Colonic mucosa (tissue), 4 donors: Measurements from ENCODE around the gene TCF7L2. TPM values are rescaled to one million over a fixed set of nuclear protein-coding genes. Genes with fewer than 3 reads are reported as not detected.

ENCODE experiments used
- DNase-seq: peaks from one replicate; pipeline ENCODE4 v3.0.0-alpha.2; 2020
- H3K27ac ChIP-seq: fragments of 200-600 bp; one replicate; pipeline ENCODE4 v1.8.0; 2021
- H3K27me3 ChIP-seq: fragments of 200-600 bp; one replicate; pipeline ENCODE4 v1.8.0; 2021
- H3K36me3 ChIP-seq: fragments of 200-600 bp; one replicate; pipeline ENCODE4 v1.8.0; 2021
- H3K4me1 ChIP-seq: fragments of 200-600 bp; one replicate; pipeline ENCODE4 v1.8.0; 2021; ENCODE audit warnings: mild to moderate bottlenecking
- H3K4me3 ChIP-seq: fragments of 200-600 bp; one replicate; pipeline ENCODE4 v1.8.0; 2021
- H3K9ac ChIP-seq, 2 donors: one replicate each; pipeline ENCODE4 v1.7.0; 2013; ENCODE audit warnings: control low read depth in 2 of 2, low read depth in 2 of 2, low read length in 2 of 2
- H3K9me3 ChIP-seq: fragments of 200-600 bp; one replicate; pipeline ENCODE4 v1.8.0; 2021
- intact Hi-C: fragments of 100-400 bp; cut with DNase I; formaldehyde crosslinking; loops from one replicate; pipeline ENCODE4 v1.14.1; 2022
- total RNA-seq, 2 donors: library from RNA; stranded (reverse); fragmentation: NEBNext Ultra II Directional in 1 of 2; extraction: Animal tissue kit (Norgen Biotek cat#: 25700) in 1 of 2; gene quantifications; one replicate each; pipeline ENCODE4 v1.2.1, GENCODE V29; 2021
- TF ChIP-seq, protein P1 (sequence below): fragments of 200-600 bp; IDR thresholded peaks from one replicate; pipeline ENCODE4 v1.8.0; 2022; ENCODE audit warnings: antibody characterized with exemption, mild to moderate bottlenecking
- donor health status: healthy.
- donor health status: DM: no; HTN: no; CAD: no.
- donor health status: DM: no; HTN: no; CAD: no.

Gene TCF7L2
- total RNA-seq, 2 donors from 2014 or later: 65.1 to 98.9 TPM

- TF ChIP-seq, protein P1, sequence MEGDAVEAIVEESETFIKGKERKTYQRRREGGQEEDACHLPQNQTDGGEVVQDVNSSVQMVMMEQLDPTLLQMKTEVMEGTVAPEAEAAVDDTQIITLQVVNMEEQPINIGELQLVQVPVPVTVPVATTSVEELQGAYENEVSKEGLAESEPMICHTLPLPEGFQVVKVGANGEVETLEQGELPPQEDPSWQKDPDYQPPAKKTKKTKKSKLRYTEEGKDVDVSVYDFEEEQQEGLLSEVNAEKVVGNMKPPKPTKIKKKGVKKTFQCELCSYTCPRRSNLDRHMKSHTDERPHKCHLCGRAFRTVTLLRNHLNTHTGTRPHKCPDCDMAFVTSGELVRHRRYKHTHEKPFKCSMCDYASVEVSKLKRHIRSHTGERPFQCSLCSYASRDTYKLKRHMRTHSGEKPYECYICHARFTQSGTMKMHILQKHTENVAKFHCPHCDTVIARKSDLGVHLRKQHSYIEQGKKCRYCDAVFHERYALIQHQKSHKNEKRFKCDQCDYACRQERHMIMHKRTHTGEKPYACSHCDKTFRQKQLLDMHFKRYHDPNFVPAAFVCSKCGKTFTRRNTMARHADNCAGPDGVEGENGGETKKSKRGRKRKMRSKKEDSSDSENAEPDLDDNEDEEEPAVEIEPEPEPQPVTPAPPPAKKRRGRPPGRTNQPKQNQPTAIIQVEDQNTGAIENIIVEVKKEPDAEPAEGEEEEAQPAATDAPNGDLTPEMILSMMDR: no peak
- no peak for DNase-seq
- no peak overlapping the region for H3K27ac ChIP-seq
- H3K27me3 ChIP-seq: no peaks in the 10 kb centered on the region
- H3K9me3 ChIP-seq: no peaks in the 10 kb centered on the region
- H3K9ac ChIP-seq: no peak overlapping the region
- intact Hi-C loops: no loop called here
- H3K36me3 ChIP-seq: no peaks in the 10 kb centered on the region
- H3K4me1 ChIP-seq: no peaks in the 10 kb centered on the region
- no peak overlapping the region for H3K4me3 ChIP-seq
These were observed 227.3 kb downstream of the TCF7L2 start for GRCh38 chr10:113177156-113177935.

DNA sequence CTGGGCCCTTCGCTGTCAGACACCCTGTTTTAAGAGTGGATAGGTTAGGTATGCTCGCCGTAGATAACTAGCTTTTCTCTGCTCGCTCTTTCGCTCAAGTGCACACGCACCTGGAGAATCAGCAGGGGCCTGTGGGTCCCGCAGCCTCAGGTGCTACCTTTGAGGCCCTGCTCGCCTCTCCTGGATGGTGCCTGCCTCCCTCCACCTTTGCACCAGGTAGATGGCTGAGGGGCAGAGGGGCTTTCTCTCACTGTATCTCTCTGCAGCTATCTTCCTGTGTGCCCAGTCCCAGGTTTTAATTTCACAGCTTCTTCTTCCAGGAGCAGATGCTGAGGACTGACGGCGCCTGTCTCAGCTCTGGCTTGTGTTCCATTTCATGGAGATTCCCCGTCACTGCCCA is 227.9 kb downstream of the TCF7L2 start:
- intact Hi-C loops: no loop called here

DNA sequence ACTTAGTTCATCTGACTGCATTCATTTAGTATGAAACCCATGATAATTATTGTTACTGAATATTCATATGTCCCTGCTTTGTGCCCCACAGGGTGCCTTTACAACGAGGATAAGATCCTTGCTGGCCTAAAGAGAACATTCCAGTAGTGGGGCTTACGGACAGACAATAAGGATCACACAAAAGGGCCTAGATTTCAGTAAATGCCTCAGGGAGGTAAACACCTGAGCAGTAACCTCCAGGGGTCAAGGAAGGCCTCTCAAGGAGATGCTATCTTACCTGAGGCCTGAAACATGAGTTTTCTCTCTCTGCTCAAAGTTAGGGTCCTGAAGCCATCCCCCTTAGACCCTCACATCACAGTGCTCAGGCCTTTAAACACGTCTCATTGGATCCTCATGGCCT is 228.7 kb downstream of the TCF7L2 start:
- intact Hi-C loops: no loop called here
- H3K9ac ChIP-seq: no peak overlapping the region
- no peak overlapping the region for H3K4me3 ChIP-seq
- no peaks in the 10 kb centered on the region for H3K4me1 ChIP-seq
- no peaks in the 10 kb centered on the region for H3K27me3 ChIP-seq
- no peaks in the 10 kb centered on the region for H3K36me3 ChIP-seq
- TF ChIP-seq, protein P1: no peak
- DNase-seq: no peak
- H3K9me3 ChIP-seq: no peaks in the 10 kb centered on the region
- H3K27ac ChIP-seq: no peak overlapping the region

More for the DNA sequence above, 227.9 kb downstream of the TCF7L2 start:
- DNase-seq: no peak
- TF ChIP-seq, protein P1: no peak
- no peaks in the 10 kb centered on the region for H3K27me3 ChIP-seq
- no peak overlapping the region for H3K4me3 ChIP-seq
- H3K9ac ChIP-seq: no peak overlapping the region
- H3K36me3 ChIP-seq: no peaks in the 10 kb centered on the region
- H3K4me1 ChIP-seq: no peaks in the 10 kb centered on the region
- H3K27ac ChIP-seq: no peak overlapping the region
- H3K9me3 ChIP-seq: no peaks in the 10 kb centered on the region

DNA sequence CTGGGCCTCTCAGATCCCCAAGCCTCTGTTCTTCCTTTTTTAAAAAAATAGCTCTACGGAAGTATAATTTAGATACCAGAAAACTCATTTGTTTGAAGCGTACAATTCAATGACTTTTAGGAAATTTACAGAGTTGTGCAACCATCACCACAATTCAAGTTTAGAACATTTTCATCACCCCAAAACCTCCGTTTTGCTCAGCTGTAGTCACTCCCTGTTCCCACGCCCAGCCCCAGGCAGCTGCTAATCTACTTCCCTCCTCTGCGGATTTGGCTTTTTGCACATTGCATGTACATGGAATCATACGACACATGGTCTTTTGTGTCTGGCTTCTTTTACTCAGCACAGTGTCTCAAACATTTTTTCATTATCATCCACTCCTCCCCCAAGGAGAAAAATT is 229.2 kb downstream of the TCF7L2 start:
- Histone ChIP-seq H3K4me1 (no peaks in the 10 kb centered on the region), H3K4me3 (no peak overlapping the region), H3K9me3 (no peaks in the 10 kb centered on the region), H3K36me3 (no peaks in the 10 kb centered on the region), H3K9ac (no peak overlapping the region), H3K27me3 (no peaks in the 10 kb centered on the region), H3K27ac (no peak overlapping the region)
- intact Hi-C loops: no loop called here
- TF ChIP-seq, protein P1: no peak
- DNase-seq: no peak

DNA sequence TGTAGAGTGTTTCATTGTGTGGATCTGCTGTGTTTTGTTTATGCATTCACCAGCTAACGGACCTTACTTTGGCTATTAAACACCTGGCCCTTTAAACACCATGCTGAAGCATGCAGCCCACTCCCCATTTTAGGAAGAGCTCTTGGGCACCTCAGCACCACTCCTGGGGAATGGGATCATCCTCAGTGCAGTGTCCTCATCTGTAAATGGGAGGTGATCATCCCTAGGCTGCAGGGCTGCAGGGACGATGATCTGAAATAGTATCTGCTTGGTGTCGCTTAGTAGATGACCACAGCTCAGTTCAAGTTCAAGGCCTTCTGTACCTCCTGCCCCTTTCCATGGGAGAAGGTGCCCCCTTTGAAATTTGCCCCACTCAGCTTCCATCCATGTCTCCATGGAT is 229.9 kb downstream of the TCF7L2 start:
- Histone ChIP-seq H3K9me3 (no peaks in the 10 kb centered on the region), H3K4me3 (no peak overlapping the region), H3K9ac (no peak overlapping the region), H3K4me1 (no peaks in the 10 kb centered on the region), H3K36me3 (no peaks in the 10 kb centered on the region), H3K27ac (no peak overlapping the region), H3K27me3 (no peaks in the 10 kb centered on the region)
- intact Hi-C loops: no loop called here
- no peak for DNase-seq
- TF ChIP-seq, protein P1: no peak
